Right lobe of liver (tissue), 6 donors: ENCODE results near the gene SLC41A3. TPM values are rescaled to one million over a fixed set of nuclear protein-coding genes. Genes with fewer than 3 reads are reported as not detected.
A peak's percentile ranks its signal among the peaks of the same experiment; 100 is the strongest.
"Not testable (repeated sequence)": the region's sequence is repeated elsewhere in the genome, so short reads cannot be mapped to it uniquely, and the experiment has no call there.

Source experiments
- ATAC-seq, 4 donors: fragments of 200-7000 bp; cut with Tn5 transposase; one replicate each; pipeline ENCODE4 v1.9.1; 2020; ENCODE audit warnings: mild to moderate bottlenecking in 4 of 4, moderate library complexity in 4 of 4
- DNase-seq, 3 donors: peaks; one replicate each; pipeline ENCODE4 v3.0.0-alpha.2; 2020
- H3K27ac ChIP-seq, 3 donors: fragments of 200-600 bp; one replicate each; pipeline ENCODE4 v1.8.0; 2022
- H3K27me3 ChIP-seq, 2 donors: fragments of 200-600 bp; one replicate each; pipeline ENCODE4 v1.8.0; 2022
- H3K36me3 ChIP-seq, 4 donors: fragments of 200-600 bp; sonication (generic) in 1 of 4; one replicate each; pipeline versions ENCODE4 v1.5.1 to v1.8.0; 2017 to 2022; ENCODE audit warnings: control low read depth in 1 of 4
- H3K4me1 ChIP-seq, 4 donors: fragments of 200-600 bp; sonication (generic) in 1 of 4; one replicate each; pipeline versions ENCODE4 v1.5.1 to v1.8.0; 2017 to 2022; ENCODE audit warnings: control low read depth in 1 of 4
- H3K4me3 ChIP-seq, 3 donors: fragments of 200-600 bp; one replicate each; pipeline ENCODE4 v1.8.0; 2022
- H3K9me3 ChIP-seq, 4 donors: fragments of 200-600 bp; sonication (generic) in 1 of 4; one replicate each; pipeline versions ENCODE4 v1.5.1 to v1.8.0; 2017 to 2022; ENCODE audit warnings: control low read depth in 1 of 4
- CTCF ChIP-seq, 4 donors: fragments of 200-600 bp in 3 of 4; fragments of 450-650 bp in 1 of 4; IDR thresholded peaks; one replicate each; pipeline versions ENCODE4 v1.5.1 to v1.8.0; 2016 to 2022; ENCODE audit warnings: antibody characterized with exemption in 4 of 4, mild to moderate bottlenecking in 2 of 4
- POLR2A ChIP-seq: fragments of 450-650 bp; IDR thresholded peaks from one replicate; pipeline ENCODE4 v1.6.1; 2017; ENCODE audit warnings: antibody characterized with exemption, mild to moderate bottlenecking
- WGBS: methylation state at CpG from one replicate; pipeline ENCODE4 v1.1.6; 2018; ENCODE audit warnings: low coverage, low lambda C conversion rate; ENCODE audit not compliant: insufficient coverage; ENCODE audit errors: missing lambda C conversion rate; 5-methylcytosine and 5-hydroxymethylcytosine counted together
- intact Hi-C, 2 donors: fragments of 100-400 bp; cut with DNase I; formaldehyde crosslinking; loops; one replicate each; pipeline versions ENCODE4 v1.11.2 to v1.14.1; 2022
- total RNA-seq, 6 experiments: library from RNA; depleted of rRNA in 2 of 6; stranded (reverse); fragments of >200 nt in 2 of 6; fragmentation: NEBNext Ultra II Directional in 3 of 6; extraction: Animal tissue kit (Norgen Biotek cat#: 25700) in 3 of 6; gene quantifications; one replicate each; pipeline versions ENCODE4 v1.1.0 to v1.2.4, GENCODE V29; 2016 to 2023
- donor health status: DM: no; HTN: yes; CAD: no.
- donor health status: DM: no; HTN: no; CAD: no.
- donor health status: DM: no; HTN: no; CAD: no.
- donor health status: DM: no; HTN: yes; CAD: no.
- donor health status: DM: no; HTN: yes; CAD: no.

Gene SLC41A3
- total RNA-seq, 6 experiments from 2014 or later = 12.7 to 29.1 (median 15.9) TPM

- Histone ChIP-seq H3K4me1 (no peaks in the 10 kb centered on the region), H3K27me3 (no peaks in the 10 kb centered on the region), H3K36me3 (no peaks in the 10 kb centered on the region), H3K9me3 (no peaks in the 10 kb centered on the region), H3K4me3 (no peak overlapping the region), H3K27ac (no peak overlapping the region)
- intact Hi-C loops = no loop called here
- no peak for DNase-seq
- ATAC-seq = no peak
- 100% methylated on average over 1 of the region's 10 CpGs for WGBS
- TF ChIP-seq CTCF (IDR thresholded peaks at IDR 0.05) (no peak), POLR2A (no peak)
Observed at GRCh38 chr3:126070146-126070545, 13.8 kb downstream of the SLC41A3 start.

GRCh38 chr3:126067959-126068358 is 16.0 kb downstream of the SLC41A3 start:
- no peaks in the 10 kb centered on the region for H3K36me3 ChIP-seq
- intact Hi-C loops = no loop called here
- no CpG with 5 or more reads among the region's 8 CpGs for WGBS

GRCh38 chr3:126066676-126067075 is 17.2 kb downstream of the SLC41A3 start:
- H3K4me1 ChIP-seq, H3K4me3 ChIP-seq, H3K27ac ChIP-seq, H3K36me3 ChIP-seq, ATAC-seq, intact Hi-C loops, DNase-seq, H3K9me3 ChIP-seq, H3K27me3 ChIP-seq: not testable (repeated sequence)
- WGBS = 84% methylated on average over 6 of the region's 6 CpGs

More at GRCh38 chr3:126067959-126068358, 16.0 kb downstream of the SLC41A3 start:
- DNase-seq (no peak), ATAC-seq (peak in 1 of 4 donors; percentile 31)
- Histone ChIP-seq H3K9me3 (no peaks in the 10 kb centered on the region), H3K4me3 (no peak overlapping the region), H3K4me1 (no peaks in the 10 kb centered on the region), H3K27ac (no peak overlapping the region), H3K27me3 (no peaks in the 10 kb centered on the region)
- no peak for TF ChIP-seq CTCF (IDR thresholded peaks at IDR 0.05)
- no peak for TF ChIP-seq POLR2A

GRCh38 chr3:126065876-126066275 is 18.0 kb downstream of the SLC41A3 start:
- no peak overlapping the region for H3K27ac ChIP-seq
- no peaks in the 10 kb centered on the region for H3K9me3 ChIP-seq
- no peak overlapping the region for H3K4me3 ChIP-seq
- DNase-seq (no peak), ATAC-seq (no peak)
- TF ChIP-seq POLR2A = no peak
- TF ChIP-seq CTCF (IDR thresholded peaks at IDR 0.05) = no peak
- H3K36me3 ChIP-seq = no peaks in the 10 kb centered on the region
- WGBS = 100% methylated on average over 2 of the region's 3 CpGs
- intact Hi-C loops = no loop called here
- H3K4me1 ChIP-seq = no peaks in the 10 kb centered on the region
- H3K27me3 ChIP-seq = no peaks in the 10 kb centered on the region

- no peak overlapping the region for H3K4me3 ChIP-seq
- H3K27me3 ChIP-seq = no peaks in the 10 kb centered on the region
- H3K36me3 ChIP-seq = no peaks in the 10 kb centered on the region
- intact Hi-C loops = no loop called here
- TF ChIP-seq CTCF (IDR thresholded peaks at IDR 0.05) (no peak), POLR2A (no peak)
- no peaks in the 10 kb centered on the region for H3K4me1 ChIP-seq
- no peak overlapping the region for H3K27ac ChIP-seq
- 45% methylated on average over 6 of the region's 10 CpGs for WGBS
- no peak for DNase-seq
- no peak for ATAC-seq
- no peaks in the 10 kb centered on the region for H3K9me3 ChIP-seq
Observed at GRCh38 chr3:126064627-126065258, 19.2 kb downstream of the SLC41A3 start.
